ENCODE data around the gene ANGPT4. TPM values are rescaled to one million over a fixed set of nuclear protein-coding genes. Genes with fewer than 3 reads are reported as not detected.

Gene ANGPT4
- total RNA-seq, 2 donors from 2014 or later, result 0.06 TPM; not detected in 1

- H3K27ac Mint-ChIP-seq, result no peak overlapping the region
- H3K36me3 Mint-ChIP-seq, result no peaks in the 10 kb centered on the region
- H3K9me3 Mint-ChIP-seq, result no peaks in the 10 kb centered on the region
- ATAC-seq (no peak), DNase-seq (ENCODE audit: low spot score in 2 of 2) (no peak)
These were observed 25.0 kb downstream of the ANGPT4 start for GRCh38 chr20:891058-891705.

- peak overlapping the region in 1 of 2 donors; percentile 11 for H3K27ac Mint-ChIP-seq
- DNase-seq (ENCODE audit: low spot score in 2 of 2) (no peak), ATAC-seq (no peak)
- no peaks in the 10 kb centered on the region for H3K36me3 Mint-ChIP-seq
- no peaks in the 10 kb centered on the region for H3K9me3 Mint-ChIP-seq
These were observed 25.5 kb downstream of the ANGPT4 start for GRCh38 chr20:890666-891057.

- DNase-seq (ENCODE audit: low spot score in 2 of 2) (no peak), ATAC-seq (no peak)
- H3K36me3 Mint-ChIP-seq, result no peaks in the 10 kb centered on the region
- no peak overlapping the region for H3K27ac Mint-ChIP-seq
- no peaks in the 10 kb centered on the region for H3K9me3 Mint-ChIP-seq
These were observed 26.1 kb downstream of the ANGPT4 start for GRCh38 chr20:889932-890463.

- H3K36me3 Mint-ChIP-seq, result no peaks in the 10 kb centered on the region
- no peaks in the 10 kb centered on the region for H3K9me3 Mint-ChIP-seq
These were observed 27.0 kb downstream of the ANGPT4 start for GRCh38 chr20:889106-889505.

GRCh38 chr20:888057-888456 lies 28.1 kb downstream of the ANGPT4 start:
- ATAC-seq (no peak), DNase-seq (ENCODE audit: low spot score in 2 of 2) (no peak)
- no peak overlapping the region for H3K27ac Mint-ChIP-seq
- no peaks in the 10 kb centered on the region for H3K9me3 Mint-ChIP-seq
- no peaks in the 10 kb centered on the region for H3K36me3 Mint-ChIP-seq

More at GRCh38 chr20:889106-889505, 27.0 kb downstream of the ANGPT4 start:
- peak overlapping the region in 1 of 2 donors; percentile 7 for H3K27ac Mint-ChIP-seq
- no peak for ATAC-seq
- DNase-seq (ENCODE audit: low spot score in 2 of 2), result no peak

GRCh38 chr20:887137-887536 lies 29.0 kb downstream of the ANGPT4 start:
- Mint-ChIP-seq H3K9me3 (no peaks in the 10 kb centered on the region), H3K27ac (no peak overlapping the region), H3K36me3 (no peaks in the 10 kb centered on the region)
- ATAC-seq (no peak), DNase-seq (ENCODE audit: low spot score in 2 of 2) (no peak)

GRCh38 chr20:884983-885952 lies 30.9 kb downstream of the ANGPT4 start:
- ATAC-seq (peak in 1 of 2 donors; percentile 26), DNase-seq (ENCODE audit: low spot score in 2 of 2) (no peak)
- no peak overlapping the region for H3K27ac Mint-ChIP-seq
- no peaks in the 10 kb centered on the region for H3K36me3 Mint-ChIP-seq
- H3K9me3 Mint-ChIP-seq, result no peaks in the 10 kb centered on the region

GRCh38 chr20:881783-882144 lies 34.4 kb downstream of the ANGPT4 start:
- no peaks in the 10 kb centered on the region for H3K9me3 Mint-ChIP-seq
- ATAC-seq (peak in 1 of 2 donors; percentile 15), DNase-seq (ENCODE audit: low spot score in 2 of 2) (no peak)
- no peaks in the 10 kb centered on the region for H3K36me3 Mint-ChIP-seq
- H3K27ac Mint-ChIP-seq, result peak overlapping the region; percentile 6 to 94

GRCh38 chr20:881051-881782 lies 34.9 kb downstream of the ANGPT4 start:
- Mint-ChIP-seq H3K9me3 (no peaks in the 10 kb centered on the region), H3K27ac (peak overlapping the region; percentile 6 to 94), H3K36me3 (no peaks in the 10 kb centered on the region)
- ATAC-seq (peak; percentile 96 to 100), DNase-seq (ENCODE audit: low spot score in 2 of 2) (peak in 1 of 2 donors; percentile 35)

- no peak for DNase-seq (ENCODE audit: low spot score in 2 of 2)
- Mint-ChIP-seq H3K36me3 (no peaks in the 10 kb centered on the region), H3K9me3 (no peaks in the 10 kb centered on the region), H3K27ac (no peak overlapping the region)
- ATAC-seq, result no peak
These were observed 36.5 kb downstream of the ANGPT4 start for GRCh38 chr20:879626-880025.

GRCh38 chr20:878511-879307 lies 37.4 kb downstream of the ANGPT4 start:
- DNase-seq (ENCODE audit: low spot score in 2 of 2), result peak in 1 of 2 donors; percentile 37
- Mint-ChIP-seq H3K9me3 (no peaks in the 10 kb centered on the region), H3K36me3 (no peaks in the 10 kb centered on the region), H3K27ac (no peak overlapping the region)
- ATAC-seq, result no peak

GRCh38 chr20:877814-878213 lies 38.3 kb downstream of the ANGPT4 start:
- no peak for DNase-seq (ENCODE audit: low spot score in 2 of 2)
- no peak for ATAC-seq
- H3K27ac Mint-ChIP-seq, result no peak overlapping the region
- H3K36me3 Mint-ChIP-seq, result no peaks in the 10 kb centered on the region
- no peaks in the 10 kb centered on the region for H3K9me3 Mint-ChIP-seq

GRCh38 chr20:875115-875514 lies 41.0 kb downstream of the ANGPT4 start:
- Mint-ChIP-seq H3K27ac (peak overlapping the region in 1 of 2 donors; percentile 13), H3K9me3 (no peaks in the 10 kb centered on the region), H3K36me3 (no peaks in the 10 kb centered on the region)
- ATAC-seq (no peak), DNase-seq (ENCODE audit: low spot score in 2 of 2) (no peak)

GRCh38 chr20:873875-874607 lies 42.1 kb downstream of the ANGPT4 start:
- Mint-ChIP-seq H3K27ac (peak overlapping the region in 1 of 2 donors; percentile 34), H3K36me3 (no peaks in the 10 kb centered on the region), H3K9me3 (no peaks in the 10 kb centered on the region)
- ATAC-seq, result peak in 1 of 2 donors; percentile 77
- DNase-seq (ENCODE audit: low spot score in 2 of 2), result no peak

GRCh38 chr20:872855-873520 lies 43.1 kb downstream of the ANGPT4 start:
- peak overlapping the region in 1 of 2 donors; percentile 34 for H3K27ac Mint-ChIP-seq
- DNase-seq (ENCODE audit: low spot score in 2 of 2), result no peak
- ATAC-seq, result no peak
- no peaks in the 10 kb centered on the region for H3K36me3 Mint-ChIP-seq
- H3K9me3 Mint-ChIP-seq, result no peaks in the 10 kb centered on the region
